Liver (tissue), 9 donors: ENCODE results near the gene TTC12. TPM values are rescaled to one million over a fixed set of nuclear protein-coding genes. Genes with fewer than 3 reads are reported as not detected.

Experiments
- DNase-seq: peaks from one replicate; pipeline ENCODE4 v3.0.0-alpha.2; 2017; ENCODE audit warnings: low spot score
- H3K27ac ChIP-seq, 2 donors: one replicate each; pipeline ENCODE4 v1.7.0; 2013; ENCODE audit warnings: inconsistent platforms in 2 of 2, low read length in 2 of 2, control low read depth in 1 of 2, low read depth in 1 of 2, mild to moderate bottlenecking in 1 of 2
- H3K27me3 ChIP-seq, 4 donors: one replicate each; pipeline versions ENCODE4 v1.6.1 to v1.7.0; 2013; ENCODE audit warnings: low read length in 3 of 4, inconsistent platforms in 1 of 4, mild to moderate bottlenecking in 1 of 4, moderate library complexity in 1 of 4; ENCODE audit not compliant: control insufficient read depth in 4 of 4, insufficient read depth in 4 of 4
- H3K36me3 ChIP-seq, 4 donors: one replicate each; pipeline versions ENCODE4 v1.6.1 to v1.7.0; 2013; ENCODE audit warnings: low read length in 3 of 4, mild to moderate bottlenecking in 3 of 4, low read depth in 1 of 4, moderate library complexity in 1 of 4; ENCODE audit not compliant: control insufficient read depth in 4 of 4, insufficient read depth in 3 of 4
- H3K4me1 ChIP-seq, 4 donors: one replicate each; pipeline versions ENCODE4 v1.6.1 to v1.7.0; 2013; ENCODE audit warnings: low read length in 3 of 4, mild to moderate bottlenecking in 3 of 4, moderate library complexity in 1 of 4; ENCODE audit not compliant: control insufficient read depth in 4 of 4, insufficient read depth in 4 of 4
- H3K4me3 ChIP-seq, 3 donors: one replicate each; pipeline versions ENCODE4 v1.6.1 to v1.7.0; 2013; ENCODE audit warnings: low read length in 3 of 3, control low read depth in 1 of 3, low read depth in 1 of 3, mild to moderate bottlenecking in 1 of 3
- H3K9ac ChIP-seq, 2 donors: one replicate each; pipeline ENCODE4 v1.7.0; 2013; ENCODE audit warnings: low read length in 2 of 2, mild to moderate bottlenecking in 2 of 2, moderate library complexity in 2 of 2, control low read depth in 1 of 2, low read depth in 1 of 2
- H3K9me3 ChIP-seq, 4 donors: one replicate each; pipeline versions ENCODE4 v1.6.1 to v1.7.0; 2013; ENCODE audit warnings: low read length in 3 of 4; ENCODE audit not compliant: control insufficient read depth in 4 of 4
- ATF3 ChIP-seq: IDR thresholded peaks from 2 replicates; pipeline ENCODE4 v1.6.1; 2016; ENCODE audit warnings: antibody characterized with exemption
- CTCF ChIP-seq: fragments of 150-350 bp; IDR thresholded peaks from 2 replicates; pipeline ENCODE4 v1.5.1; 2017; ENCODE audit warnings: improper control_type of control experiment, low read depth, low read length; ENCODE audit not compliant: missing input control
- FOXA1 ChIP-seq: IDR thresholded peaks from 2 replicates; pipeline ENCODE4 v1.6.1; 2016; ENCODE audit warnings: antibody characterized with exemption
- GABPA ChIP-seq, 2 donors: IDR thresholded peaks in 1 of 2; conservative IDR thresholded peaks in 1 of 2; 2 replicates each; pipeline ENCODE4 v1.6.1; 2016; ENCODE audit warnings: antibody characterized with exemption in 2 of 2, mild to moderate bottlenecking in 1 of 2, moderate library complexity in 1 of 2
- HNF4A ChIP-seq, 2 donors: conservative IDR thresholded peaks; 2 replicates each; pipeline ENCODE4 v1.6.1; 2016; ENCODE audit warnings: antibody characterized with exemption in 2 of 2, mild to moderate bottlenecking in 2 of 2
- HNF4G ChIP-seq: IDR thresholded peaks from 2 replicates; pipeline ENCODE4 v1.6.1; 2016; ENCODE audit warnings: antibody characterized with exemption
- JUND ChIP-seq, 2 donors: IDR thresholded peaks; 2 replicates each; pipeline ENCODE4 v1.6.1; 2016; ENCODE audit warnings: antibody characterized with exemption in 2 of 2
- MAX ChIP-seq: IDR thresholded peaks from 2 replicates; pipeline ENCODE4 v1.6.1; 2016; ENCODE audit warnings: antibody characterized with exemption
- RAD21 ChIP-seq, 2 donors: IDR thresholded peaks; 2 replicates each; pipeline ENCODE4 v1.6.1; 2016; ENCODE audit warnings: antibody characterized with exemption in 2 of 2, mild to moderate bottlenecking in 2 of 2
- REST ChIP-seq: IDR thresholded peaks from 2 replicates; pipeline ENCODE4 v1.6.1; 2016; ENCODE audit warnings: antibody characterized with exemption, mild to moderate bottlenecking
- RXRA ChIP-seq, 2 donors: IDR thresholded peaks; 2 replicates each; pipeline ENCODE4 v1.6.1; 2017 to 2018; ENCODE audit warnings: antibody characterized with exemption in 2 of 2, mild to moderate bottlenecking in 1 of 2
- SP1 ChIP-seq: IDR thresholded peaks from 2 replicates; pipeline ENCODE4 v1.6.1; 2018; ENCODE audit warnings: antibody characterized with exemption, mild to moderate bottlenecking
- YY1 ChIP-seq: IDR thresholded peaks from 2 replicates; pipeline ENCODE4 v1.6.1; 2016; ENCODE audit warnings: antibody characterized with exemption, mild to moderate bottlenecking
- ZBTB33 ChIP-seq: IDR thresholded peaks from 2 replicates; pipeline ENCODE4 v1.6.1; 2016; ENCODE audit warnings: antibody characterized with exemption
- WGBS: extraction: QIAGEN DNeasy Blood & Tissue Kit; methylation state at CpG from one replicate; pipeline ENCODE4 v1.1.7; 2013; 5-methylcytosine and 5-hydroxymethylcytosine counted together
- polyA plus RNA-seq, 2 donors: library from polyadenylated mRNA; stranded (reverse) in 1 of 2; unstranded in 1 of 2; fragments of 200-250 nt in 1 of 2; fragments of >200 nt in 1 of 2; fragmentation: Nextera tagmentation in 1 of 2; extraction: Ambion mirVana in 1 of 2; gene quantifications; one replicate each; pipeline versions ENCODE4 v1.2.1 to v1.2.3, GENCODE V29; 2013 to 2015
- total RNA-seq, 2 donors: library from RNA; depleted of rRNA; stranded (reverse); fragments of >200 nt; gene quantifications; one replicate each; pipeline ENCODE4 v1.2.3, GENCODE V29; 2014
- donor health status: healthy.
- donor health status: healthy.
- donor health status: healthy.
- donor health status: healthy.
- donor health status: healthy.

Gene TTC12
- total and polyA plus RNA-seq, 4 donors, result 2.8 to 9.0 (median 4.3) TPM

- no peak for TF ChIP-seq ATF3
- no peak for TF ChIP-seq YY1
- no peak for TF ChIP-seq RXRA (IDR thresholded peaks at IDR 0.05)
- no peak for TF ChIP-seq HNF4G
- no peak for TF ChIP-seq HNF4A (conservative IDR thresholded peaks at IDR 0.05)
- TF ChIP-seq MAX, result no peak
- TF ChIP-seq FOXA1, result no peak
- TF ChIP-seq CTCF, result no peak
- TF ChIP-seq GABPA (IDR thresholded peaks at IDR 0.05 in 1 of 2, conservative IDR thresholded peaks at IDR 0.05 in 1 of 2), result no peak
- no peak for TF ChIP-seq JUND (IDR thresholded peaks at IDR 0.05)
- TF ChIP-seq SP1, result no peak
- TF ChIP-seq REST, result no peak
- TF ChIP-seq ZBTB33, result no peak
- TF ChIP-seq RAD21 (IDR thresholded peaks at IDR 0.05), result no peak
- Histone ChIP-seq H3K36me3 (no peaks in the 10 kb centered on the region), H3K27me3 (peaks cover 0 to 15% (median 6%) of the 10 kb centered on the region in 4 donors), H3K9me3 (no peaks in the 10 kb centered on the region), H3K4me1 (no peaks in the 10 kb centered on the region), H3K4me3 (no peak within 1 kb of the TSS), H3K9ac (no peak within 1 kb of the TSS), H3K27ac (no peak within 1 kb of the TSS)
- WGBS, result 12% methylated on average over 46 of the region's 46 CpGs
- no peak for DNase-seq
Observed at GRCh38 chr11:113387605-113388211, 73.3 kb downstream of the TTC12 start, which contains the start of gene ANKK1. Gene ANKK1, plus strand, starts transcription at chr11:113387779. Its CDS starts 106 bp downstream, at chr11:113387885.

GRCh38 chr11:113389272-113389671, 74.9 kb downstream of the TTC12 start:
- 41% methylated on average over 3 of the region's 3 CpGs for WGBS
- TF ChIP-seq ATF3 (no peak), HNF4G (no peak)
- Histone ChIP-seq H3K9me3 (no peaks in the 10 kb centered on the region), H3K4me1 (no peaks in the 10 kb centered on the region), H3K4me3 (no peak overlapping the region), H3K36me3 (no peaks in the 10 kb centered on the region), H3K27me3 (peaks cover 0 to 15% (median 6%) of the 10 kb centered on the region in 4 donors), H3K9ac (no peak overlapping the region), H3K27ac (no peak overlapping the region)
- DNase-seq, result no peak
